Panc1 (cell line): Measurements from ENCODE around the gene TEDC1. TPM values are rescaled to one million over a fixed set of nuclear protein-coding genes. Genes with fewer than 3 reads are reported as not detected.

Experiments used
- ATAC-seq: fragments of 200-7000 bp; cut with Tn5 transposase; 2 replicates; pipeline ENCODE4 v1.9.1; 2020; ENCODE audit warnings: mild to moderate bottlenecking, moderate library complexity
- BruUV-seq: library from RNA; stranded (reverse); fragments of 400-500 nt; replicated peaks from 2 replicates; lab custom pipeline; 2021; lab: Mats Ljungman, UMichigan
- CTCF ChIA-PET: fragments of 300-600 bp; sonication (Branson Sonifier 250); formaldehyde crosslinking; loops from one replicate; lab custom pipeline; 2022; ENCODE audit warnings: antibody characterized with exemption; lab: Charles Lee
- POLR2A ChIA-PET: fragments of 300-600 bp; sonication (Branson Sonifier 250); formaldehyde crosslinking; loops from one replicate; lab custom pipeline; 2022; ENCODE audit warnings: antibody characterized with exemption; lab: Charles Lee
- DNase-seq: peaks from one replicate; pipeline ENCODE4 v3.0.0-alpha.2; 2010; ENCODE audit warnings: low read depth, low spot score
- H3K27ac ChIP-seq: 2 replicates; pipeline ENCODE4 v1.5.1; 2011; ENCODE audit warnings: mild to moderate bottlenecking, low read length, inconsistent platforms
- H3K27me3 ChIP-seq: fragments of 200-500 bp; sonication (Bioruptor generic); 2 replicates; pipeline ENCODE4 v1.6.0; 2014; ENCODE audit warnings: low read length, inconsistent platforms; ENCODE audit not compliant: control insufficient read depth, insufficient read depth
- H3K36me3 ChIP-seq: fragments of 200-500 bp; sonication (Bioruptor generic); 2 replicates; pipeline ENCODE4 v1.5.1; 2014; ENCODE audit warnings: inconsistent platforms, mild to moderate bottlenecking, low read length, moderate library complexity; ENCODE audit not compliant: control insufficient read depth, insufficient read depth
- H3K4me1 ChIP-seq: 2 replicates; pipeline ENCODE4 v1.5.1; 2011; ENCODE audit warnings: inconsistent platforms, mild to moderate bottlenecking, low read length, moderate library complexity; ENCODE audit not compliant: control insufficient read depth, insufficient read depth
- H3K4me3 ChIP-seq, 2 experiments: 2 replicates each; pipeline ENCODE4 v1.5.1; 2011 to 2012; ENCODE audit warnings: low read depth in 2 of 2, low read length in 2 of 2, mild to moderate bottlenecking in 2 of 2, inconsistent platforms in 1 of 2, moderate library complexity in 1 of 2
- H3K9me3 ChIP-seq: fragments of 200-500 bp; sonication (Bioruptor generic); 2 replicates; pipeline ENCODE4 v1.5.1; 2014; ENCODE audit warnings: low read depth, mild to moderate bottlenecking, inconsistent platforms, low read length, moderate library complexity; ENCODE audit not compliant: control insufficient read depth, insufficient read depth
- POLR2AphosphoS5 ChIP-seq: IDR thresholded peaks from 2 replicates; pipeline ENCODE4 v1.6.1; 2012; ENCODE audit warnings: mild to moderate bottlenecking, low read depth, low read length, moderate library complexity
- SIN3A ChIP-seq: IDR thresholded peaks from 2 replicates; pipeline ENCODE4 v1.6.1; 2012; ENCODE audit warnings: low read depth, mild to moderate bottlenecking, low read length, moderate library complexity, borderline replicate concordance; ENCODE audit not compliant: insufficient read depth
- TCF7L2 ChIP-seq: IDR thresholded peaks from 2 replicates; pipeline ENCODE4 v1.6.1; 2011; ENCODE audit warnings: mild to moderate bottlenecking, low read depth, low read length, inconsistent platforms
- in situ Hi-C: cut with HindIII; loops from 2 replicates; pipeline ENCODE4 v1.10.0; 2016; ENCODE audit warnings: low sequenced_read_pairs, low pct_unique_long_range_greater_than_20kb
- intact Hi-C: fragments of 100-400 bp; cut with micrococcal nuclease; formaldehyde crosslinking; loops from one replicate; pipeline ENCODE4 v1.10.0; 2022; ENCODE audit not compliant: unreplicated experiment
- total RNA-seq: library from RNA; stranded (reverse); gene quantifications from one replicate; pipeline ENCODE4 v1.2.1, GENCODE V29; 2021; ENCODE audit not compliant: unreplicated experiment
- TF ChIP-seq, protein P1 (sequence below): fragments of 450-650 bp; IDR thresholded peaks from 2 replicates; pipeline ENCODE4 v1.5.1; 2017; ENCODE audit warnings: mild to moderate bottlenecking
- TF ChIP-seq, protein P2 (sequence below), 2 experiments: IDR thresholded peaks; 2 replicates each; pipeline ENCODE4 v1.6.1; 2011 to 2012; ENCODE audit warnings: low read depth in 2 of 2, control low read depth in 1 of 2, low read length in 1 of 2, mild to moderate bottlenecking in 1 of 2, moderate library complexity in 1 of 2; ENCODE audit not compliant: insufficient read depth in 1 of 2

The TEDC1 gene
- total RNA-seq, 1 experiment from 2014 or later = 47.8 TPM

DNA sequence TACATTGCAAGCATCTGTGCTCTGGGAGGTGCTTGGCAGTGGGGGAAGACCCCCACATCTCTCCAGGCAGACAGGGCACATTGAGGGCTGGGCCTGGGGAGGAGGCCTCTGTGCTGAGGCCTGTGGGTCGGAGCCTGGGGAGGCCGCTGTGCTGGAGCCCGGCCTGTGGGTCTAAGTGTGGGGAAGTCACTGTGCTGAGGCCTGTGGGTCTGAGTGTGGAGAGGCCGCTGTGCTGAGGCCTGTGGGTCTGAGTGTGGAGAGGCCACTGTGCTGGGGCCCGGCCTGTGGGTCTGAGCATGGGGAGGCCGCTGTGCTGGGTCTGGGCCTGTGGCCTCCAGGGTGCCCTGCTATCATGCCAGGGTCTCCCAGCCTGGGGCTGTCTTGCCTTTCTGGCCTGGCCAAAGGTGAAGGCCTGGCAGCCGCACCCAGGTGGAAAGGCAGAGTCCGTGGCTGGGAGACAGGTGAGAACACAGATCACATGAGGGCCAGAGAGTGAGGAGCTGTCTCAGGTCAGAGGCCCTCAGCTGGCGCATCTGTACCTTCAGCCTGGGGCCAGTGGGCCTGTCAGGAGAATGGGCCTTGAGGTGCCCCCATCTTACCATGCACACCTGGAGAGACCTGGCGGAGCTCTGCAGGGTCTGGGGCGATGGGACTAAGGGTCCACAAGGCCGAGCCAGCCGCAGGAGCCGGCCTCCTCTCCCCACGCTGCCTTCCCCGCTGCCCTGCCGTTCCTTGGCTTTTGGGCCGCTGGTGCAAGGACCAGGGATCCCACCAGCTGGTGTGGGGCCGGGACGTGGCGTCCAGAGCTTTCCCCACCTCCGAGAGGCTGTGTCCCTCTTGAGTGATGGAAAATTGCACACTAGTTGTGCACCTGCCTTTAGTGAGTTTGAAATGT, 35.0 kb upstream of the TEDC1 start:
- H3K4me1 ChIP-seq = no peaks in the 10 kb centered on the region
- BruUV-seq = no TSS peak
- no peak overlapping the region for H3K4me3 ChIP-seq
- in situ Hi-C loops (no loop called here), intact Hi-C loops (no loop called here)
- TF ChIP-seq SIN3A (no peak), POLR2AphosphoS5 (no peak), TCF7L2 (no peak)
- TF ChIP-seq, protein P1, sequence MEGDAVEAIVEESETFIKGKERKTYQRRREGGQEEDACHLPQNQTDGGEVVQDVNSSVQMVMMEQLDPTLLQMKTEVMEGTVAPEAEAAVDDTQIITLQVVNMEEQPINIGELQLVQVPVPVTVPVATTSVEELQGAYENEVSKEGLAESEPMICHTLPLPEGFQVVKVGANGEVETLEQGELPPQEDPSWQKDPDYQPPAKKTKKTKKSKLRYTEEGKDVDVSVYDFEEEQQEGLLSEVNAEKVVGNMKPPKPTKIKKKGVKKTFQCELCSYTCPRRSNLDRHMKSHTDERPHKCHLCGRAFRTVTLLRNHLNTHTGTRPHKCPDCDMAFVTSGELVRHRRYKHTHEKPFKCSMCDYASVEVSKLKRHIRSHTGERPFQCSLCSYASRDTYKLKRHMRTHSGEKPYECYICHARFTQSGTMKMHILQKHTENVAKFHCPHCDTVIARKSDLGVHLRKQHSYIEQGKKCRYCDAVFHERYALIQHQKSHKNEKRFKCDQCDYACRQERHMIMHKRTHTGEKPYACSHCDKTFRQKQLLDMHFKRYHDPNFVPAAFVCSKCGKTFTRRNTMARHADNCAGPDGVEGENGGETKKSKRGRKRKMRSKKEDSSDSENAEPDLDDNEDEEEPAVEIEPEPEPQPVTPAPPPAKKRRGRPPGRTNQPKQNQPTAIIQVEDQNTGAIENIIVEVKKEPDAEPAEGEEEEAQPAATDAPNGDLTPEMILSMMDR = no peak
- TF ChIP-seq, protein P2, sequence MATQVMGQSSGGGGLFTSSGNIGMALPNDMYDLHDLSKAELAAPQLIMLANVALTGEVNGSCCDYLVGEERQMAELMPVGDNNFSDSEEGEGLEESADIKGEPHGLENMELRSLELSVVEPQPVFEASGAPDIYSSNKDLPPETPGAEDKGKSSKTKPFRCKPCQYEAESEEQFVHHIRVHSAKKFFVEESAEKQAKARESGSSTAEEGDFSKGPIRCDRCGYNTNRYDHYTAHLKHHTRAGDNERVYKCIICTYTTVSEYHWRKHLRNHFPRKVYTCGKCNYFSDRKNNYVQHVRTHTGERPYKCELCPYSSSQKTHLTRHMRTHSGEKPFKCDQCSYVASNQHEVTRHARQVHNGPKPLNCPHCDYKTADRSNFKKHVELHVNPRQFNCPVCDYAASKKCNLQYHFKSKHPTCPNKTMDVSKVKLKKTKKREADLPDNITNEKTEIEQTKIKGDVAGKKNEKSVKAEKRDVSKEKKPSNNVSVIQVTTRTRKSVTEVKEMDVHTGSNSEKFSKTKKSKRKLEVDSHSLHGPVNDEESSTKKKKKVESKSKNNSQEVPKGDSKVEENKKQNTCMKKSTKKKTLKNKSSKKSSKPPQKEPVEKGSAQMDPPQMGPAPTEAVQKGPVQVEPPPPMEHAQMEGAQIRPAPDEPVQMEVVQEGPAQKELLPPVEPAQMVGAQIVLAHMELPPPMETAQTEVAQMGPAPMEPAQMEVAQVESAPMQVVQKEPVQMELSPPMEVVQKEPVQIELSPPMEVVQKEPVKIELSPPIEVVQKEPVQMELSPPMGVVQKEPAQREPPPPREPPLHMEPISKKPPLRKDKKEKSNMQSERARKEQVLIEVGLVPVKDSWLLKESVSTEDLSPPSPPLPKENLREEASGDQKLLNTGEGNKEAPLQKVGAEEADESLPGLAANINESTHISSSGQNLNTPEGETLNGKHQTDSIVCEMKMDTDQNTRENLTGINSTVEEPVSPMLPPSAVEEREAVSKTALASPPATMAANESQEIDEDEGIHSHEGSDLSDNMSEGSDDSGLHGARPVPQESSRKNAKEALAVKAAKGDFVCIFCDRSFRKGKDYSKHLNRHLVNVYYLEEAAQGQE (IDR thresholded peaks at IDR 0.05; ENCODE audit: insufficient read depth in 1 of 2, low read depth in 2 of 2, low read length in 1 of 2) = no peak
- ATAC-seq (0 out of 2 replicates have a peak, but pooled peaks have one; percentile 22), DNase-seq (no peak)
- POLR2A ChIA-PET = no interaction called here
- H3K36me3 ChIP-seq = no peaks in the 10 kb centered on the region
- H3K27ac ChIP-seq = no peak overlapping the region
- H3K27me3 ChIP-seq = no peaks in the 10 kb centered on the region
- no peaks in the 10 kb centered on the region for H3K9me3 ChIP-seq
- CTCF ChIA-PET = interaction anchor here (1.0 kb wide), 1 partner anchor 16 kb away, joined by 3 read pairs; no protein-coding TSS in a partner anchor

DNA sequence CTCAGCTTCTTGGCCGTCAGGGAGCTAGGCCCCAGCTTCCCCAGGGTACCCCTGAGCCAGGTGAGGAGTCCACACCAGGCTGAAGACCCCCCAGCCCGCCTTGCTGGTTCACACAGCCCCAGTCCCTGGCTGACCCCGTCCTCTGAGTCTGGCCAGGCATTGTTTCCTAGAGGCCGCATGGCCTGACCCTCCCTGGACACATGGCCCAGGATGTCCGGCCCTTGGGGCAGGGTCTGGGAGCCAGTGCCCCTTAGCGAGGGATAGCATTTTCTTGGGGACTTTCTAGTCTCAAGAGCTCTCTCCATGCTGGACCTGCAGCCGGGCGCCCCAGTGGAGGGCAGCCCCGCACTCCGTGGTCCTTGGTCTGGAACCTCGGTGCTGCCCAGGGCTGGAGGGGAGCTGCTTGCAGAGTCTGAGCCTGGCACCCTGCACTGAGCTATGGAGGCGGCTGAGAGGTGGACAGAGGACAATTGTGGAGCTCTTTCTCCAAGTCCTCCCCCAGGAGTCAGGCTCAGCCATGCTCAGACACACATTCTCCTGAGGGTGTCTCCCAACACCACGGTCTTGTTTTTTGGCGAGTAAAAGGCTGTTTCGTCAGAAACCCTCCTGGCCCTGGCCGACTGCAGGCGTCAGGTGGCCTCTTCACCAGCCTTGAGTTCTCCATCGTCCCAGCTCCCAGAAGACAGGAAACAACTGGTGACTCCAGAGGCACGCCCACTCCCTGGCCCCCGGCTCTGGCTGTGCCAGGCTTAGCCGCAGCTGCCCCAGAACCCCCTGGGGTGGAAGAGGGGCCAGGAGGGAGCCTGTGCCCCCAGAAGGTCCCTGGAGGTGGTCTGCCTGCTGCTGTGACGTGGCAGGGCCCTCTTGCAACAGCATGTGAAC, 34.1 kb upstream of the TEDC1 start:
- no TSS peak for BruUV-seq
- TF ChIP-seq POLR2AphosphoS5 (no peak), SIN3A (no peak), TCF7L2 (no peak)
- TF ChIP-seq, protein P1 = no peak
- TF ChIP-seq, protein P2 (IDR thresholded peaks at IDR 0.05; ENCODE audit: insufficient read depth in 1 of 2, low read depth in 2 of 2, low read length in 1 of 2) = no peak
- intact Hi-C loops = no loop called here
- Histone ChIP-seq H3K4me1 (no peaks in the 10 kb centered on the region), H3K27ac (no peak overlapping the region), H3K36me3 (no peaks in the 10 kb centered on the region), H3K27me3 (no peaks in the 10 kb centered on the region), H3K4me3 (no peak overlapping the region), H3K9me3 (no peaks in the 10 kb centered on the region)
- DNase-seq (no peak), ATAC-seq (peak; percentile 23)
- in situ Hi-C loops = no loop called here
- POLR2A ChIA-PET = no interaction called here
- CTCF ChIA-PET = interaction anchor here (1.0 kb wide), 2 partner anchors 15 to 33 kb away, joined by 3 read pairs; no protein-coding TSS in a partner anchor
